M059J (cell line): ENCODE results near the gene ZNF229. TPM values are rescaled to one million over a fixed set of nuclear protein-coding genes. Genes with fewer than 3 reads are reported as not detected.
"Not testable (repeated sequence)": the region's sequence is repeated elsewhere in the genome, so short reads cannot be mapped to it uniquely, and the experiment has no call there.

Experiments used
- DNase-seq: peaks from one replicate; pipeline ENCODE4 v3.0.0-alpha.2; 2012; ENCODE audit warnings: low read depth
- total RNA-seq: library from RNA; depleted of rRNA; stranded (reverse); fragments of >200 nt; shearing (Covaris generic); gene quantifications from 2 replicates; pipeline ENCODE4 v1.2.3, GENCODE V29; 2014; rRNA removed

Gene ZNF229
- 7.7 and 13.2 TPM in 2 replicates for total RNA-seq

DNA sequence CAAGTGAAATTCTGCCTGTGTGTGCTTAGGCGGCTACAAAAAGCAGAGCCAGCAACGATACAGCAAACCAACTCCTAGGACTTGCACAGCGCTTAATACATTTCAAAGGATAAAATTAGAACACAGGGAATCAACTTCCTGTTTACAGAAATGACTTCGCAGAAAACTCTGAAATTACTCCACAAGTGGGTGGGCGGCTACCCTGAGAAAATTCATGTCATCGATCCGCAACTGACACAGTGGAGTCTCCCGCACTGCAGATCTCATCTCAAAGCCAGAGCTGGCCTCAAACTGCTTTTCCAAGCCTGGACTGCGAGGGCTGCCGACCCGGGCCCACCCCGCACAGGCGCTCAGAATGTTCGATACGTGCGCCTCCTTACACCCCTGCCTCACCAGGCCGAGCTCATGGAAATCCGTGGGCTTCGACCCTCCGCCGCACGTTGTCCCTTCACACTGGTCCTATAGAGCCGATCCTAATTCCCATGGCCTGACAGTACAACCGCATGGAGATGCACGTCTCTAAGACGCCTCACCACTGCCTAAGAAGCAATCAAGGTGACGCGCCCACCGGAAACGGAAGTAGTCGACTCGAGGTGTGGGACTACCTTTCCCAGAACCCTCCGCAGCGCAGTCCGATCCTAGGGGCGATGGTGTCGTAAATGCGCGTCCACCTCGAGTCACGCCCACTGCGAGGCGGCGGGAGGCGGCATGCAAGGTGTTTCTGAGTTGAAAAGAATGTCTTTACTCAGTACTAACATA lies at the start of gene ZNF229:
ZNF229 (minus strand) TSS at position 557 of the 759 bp plus-strand sequence. CDS start 5,625 bp downstream, outside the sequence.
- DNase-seq = peak; percentile 96

DNA sequence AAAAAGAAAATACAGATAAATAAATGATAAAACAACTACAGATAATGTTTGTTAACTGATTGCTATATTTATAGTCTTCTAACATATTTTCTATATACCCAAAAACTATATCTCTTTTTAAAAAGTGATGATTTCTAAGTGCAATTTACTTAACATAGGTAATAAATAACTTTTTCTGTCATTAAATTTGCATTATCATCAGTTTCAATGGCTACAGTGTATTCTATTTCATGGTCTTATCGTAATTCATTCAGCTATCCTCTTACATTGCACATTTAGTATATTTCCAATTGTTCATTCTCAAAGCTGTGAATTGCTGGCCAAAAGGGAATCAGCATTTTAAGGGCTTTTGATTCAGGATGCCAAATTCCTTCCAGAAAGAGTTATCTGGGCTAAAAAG lies 48.4 kb upstream of the ZNF229 start:
- no peak for DNase-seq

DNA sequence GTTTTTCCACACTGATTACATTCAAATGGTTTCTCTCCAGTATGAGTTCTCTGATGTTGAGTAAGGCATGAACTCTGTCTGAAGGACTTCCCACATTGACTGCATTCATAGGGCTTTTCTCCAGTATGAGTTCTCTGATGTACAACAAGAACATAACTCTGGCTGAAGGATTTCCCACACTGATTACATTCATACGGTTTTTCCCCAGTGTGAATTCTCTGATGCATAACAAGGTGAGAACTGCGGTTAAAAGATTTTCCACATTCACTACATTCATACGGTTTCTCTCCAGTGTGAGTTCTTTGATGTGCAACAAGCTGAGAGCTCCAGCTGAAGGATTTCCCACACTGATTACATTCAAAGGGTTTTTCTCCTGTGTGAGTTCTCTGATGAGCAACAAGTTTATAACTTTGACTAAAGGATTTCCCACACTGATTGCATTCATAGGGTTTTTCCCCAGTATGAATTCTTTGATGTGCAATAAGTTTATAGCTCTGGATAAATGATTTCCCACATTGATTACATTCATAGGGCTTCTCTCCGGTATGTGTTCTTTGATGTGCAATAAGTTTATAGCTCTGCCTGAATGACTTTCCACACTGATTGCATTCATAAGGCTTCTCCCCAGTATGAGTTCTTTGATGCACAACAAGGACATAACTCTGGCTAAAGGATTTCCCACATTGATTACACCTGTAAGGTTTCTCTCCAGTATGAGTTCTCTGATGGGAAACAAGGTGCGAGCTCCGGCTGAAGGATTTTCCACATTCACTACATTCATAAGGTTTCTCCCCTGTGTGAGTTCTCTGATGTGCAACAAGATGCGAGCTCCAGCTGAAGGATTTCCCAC lies 28.5 kb upstream of the ZNF229 start:
- DNase-seq = peak; percentile 35

DNA sequence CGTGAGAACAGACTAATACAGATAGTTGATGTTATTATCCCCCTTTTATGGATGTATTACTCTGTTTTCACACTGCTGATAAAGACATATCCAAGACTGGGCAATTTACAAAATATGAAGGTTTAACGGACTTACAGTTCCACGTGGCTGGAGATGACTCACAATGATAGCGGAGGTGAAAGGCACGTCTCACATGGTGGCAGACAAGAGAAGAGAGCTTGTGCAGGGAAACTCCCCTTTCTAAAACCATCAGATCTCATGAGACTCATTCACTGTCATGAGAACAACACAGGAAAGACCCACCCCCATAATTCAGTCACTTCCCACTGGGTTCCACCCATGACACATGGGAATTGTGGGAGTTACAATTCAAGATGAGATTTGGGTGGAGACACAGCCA lies 20.5 kb upstream of the ZNF229 start:
- not testable (repeated sequence) for DNase-seq

DNA sequence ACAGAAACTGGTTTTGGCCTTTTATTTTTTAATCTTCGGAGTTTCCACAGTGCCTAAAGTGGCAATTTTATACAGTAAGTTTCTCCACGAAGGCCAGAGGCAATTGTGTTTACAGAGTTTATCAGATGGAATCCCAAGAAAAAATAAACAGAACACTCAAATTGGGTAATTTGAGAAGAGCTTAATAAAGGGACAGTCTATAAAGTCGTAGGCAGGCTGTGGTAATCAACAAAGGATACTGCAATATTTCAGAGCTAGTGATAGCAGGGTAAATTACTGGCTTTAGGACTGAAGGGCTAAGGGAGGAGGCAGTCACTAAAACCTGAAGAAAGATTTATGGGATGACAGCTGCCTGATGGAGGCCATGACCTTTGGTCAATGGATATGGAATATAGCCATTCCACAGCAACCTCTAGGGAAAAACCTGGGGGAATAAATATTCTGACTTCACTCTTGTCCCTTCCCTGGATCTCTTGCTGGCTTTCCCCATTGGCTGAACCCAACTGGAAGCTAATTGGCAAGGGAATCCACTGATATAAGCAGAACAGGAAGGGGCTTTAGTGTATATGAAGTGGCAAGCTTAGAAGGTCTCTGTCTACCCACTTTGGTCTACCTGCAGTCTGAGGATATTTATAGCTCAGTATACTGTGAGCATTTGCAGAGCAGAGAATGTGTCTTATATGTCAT lies 14.5 kb upstream of the ZNF229 start:
- peak; percentile 13 for DNase-seq

DNA sequence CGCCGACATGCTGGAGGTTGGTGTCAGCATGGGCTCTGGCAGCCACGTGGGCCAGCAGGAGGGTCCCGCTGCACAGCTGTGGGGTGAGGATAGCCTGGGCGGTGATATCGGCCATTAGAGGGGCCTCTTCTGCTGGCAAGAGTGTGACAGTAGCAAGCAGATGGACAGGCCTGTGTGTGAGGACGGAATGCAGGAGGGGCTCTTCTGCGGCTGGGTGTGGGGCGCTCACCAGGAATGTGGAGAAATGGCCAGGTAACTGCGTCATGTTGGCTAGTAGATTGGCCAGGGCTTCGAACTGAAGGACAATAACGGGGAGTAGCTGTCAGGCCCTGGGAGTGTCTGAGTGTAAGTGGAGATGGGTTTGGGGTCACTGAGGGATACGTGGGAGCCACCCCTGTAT lies 7.7 kb upstream of the ZNF229 start:
- DNase-seq = not testable (repeated sequence)

DNA sequence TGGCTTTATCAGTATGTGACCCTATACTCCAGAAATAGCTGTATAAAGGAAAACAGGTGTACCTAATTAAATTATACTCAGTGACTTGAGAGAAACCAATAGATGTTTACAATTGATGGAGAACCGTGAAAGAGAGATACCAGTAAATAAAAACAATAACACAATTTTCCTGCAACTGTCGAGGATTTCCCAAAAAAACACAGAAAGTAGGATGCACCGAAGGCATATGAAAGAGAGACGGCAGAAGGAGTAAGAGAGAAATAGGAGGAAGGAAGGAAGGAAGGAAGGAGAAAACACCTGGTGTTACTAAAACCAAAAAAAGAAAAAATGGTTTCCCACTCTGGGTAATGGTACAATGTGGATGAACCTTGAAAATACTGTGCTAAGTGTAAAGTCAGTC lies 6.8 kb upstream of the ZNF229 start:
- no peak for DNase-seq

DNA sequence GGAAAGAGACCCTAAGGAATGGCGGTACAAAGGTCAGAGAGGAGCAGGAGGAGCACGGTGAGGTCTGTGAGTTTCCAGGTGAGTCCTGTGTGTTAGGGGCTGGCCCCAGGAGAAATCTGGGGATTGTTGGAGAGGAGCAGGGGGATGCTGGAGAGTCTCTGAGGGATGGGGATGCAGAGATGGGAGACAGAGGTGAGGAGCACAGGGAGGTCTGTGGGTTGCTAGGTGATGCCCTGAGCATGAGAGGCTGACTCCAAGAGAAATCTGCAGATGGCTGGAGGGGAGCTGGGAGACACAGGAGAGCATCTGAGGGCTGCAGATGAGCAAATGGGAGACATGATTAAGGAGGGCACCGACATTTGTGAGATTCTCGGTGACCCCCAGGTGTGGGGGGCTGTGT lies 4.1 kb upstream of the ZNF229 start:
- DNase-seq = no peak

DNA sequence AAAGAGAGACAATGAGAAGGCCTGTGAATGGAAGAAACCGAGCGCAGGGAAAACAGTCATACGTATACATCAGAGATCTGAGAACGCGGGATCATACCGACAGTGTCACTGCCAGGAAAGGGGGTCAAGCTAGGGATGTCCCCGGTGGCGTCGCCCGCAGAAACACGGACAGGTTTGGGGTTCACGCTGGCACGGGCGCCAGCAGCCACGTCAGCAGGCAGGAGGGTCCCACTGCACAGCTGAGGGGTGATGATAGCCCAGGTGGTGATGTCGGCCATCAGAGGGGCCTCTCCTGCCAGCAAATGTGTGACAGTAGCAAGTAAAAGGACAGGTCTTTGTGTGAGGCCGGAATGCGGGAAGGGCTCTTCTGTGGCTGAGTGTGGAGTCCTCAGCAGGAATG lies 3.4 kb upstream of the ZNF229 start:
- no peak for DNase-seq

DNA sequence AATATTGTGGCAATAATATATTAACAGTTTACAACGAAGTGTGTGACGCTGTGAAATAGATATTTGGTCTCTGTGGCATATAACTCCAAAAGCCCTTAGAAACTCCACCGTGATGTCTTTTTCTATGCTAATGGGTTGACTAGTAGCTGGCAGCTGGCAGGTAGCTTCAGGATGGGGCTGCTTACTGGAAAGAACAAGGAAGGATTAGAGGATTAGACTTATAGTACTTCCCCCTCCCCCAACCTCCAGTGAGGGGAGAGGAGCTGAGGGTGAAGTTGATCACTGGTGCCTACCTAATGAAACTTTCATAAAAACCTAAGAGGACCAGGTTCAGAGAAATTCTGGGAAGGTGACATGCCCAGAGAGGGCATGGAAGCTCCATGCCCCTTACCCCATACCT lies 9.8 kb downstream of the ZNF229 start:
- DNase-seq = no peak

DNA sequence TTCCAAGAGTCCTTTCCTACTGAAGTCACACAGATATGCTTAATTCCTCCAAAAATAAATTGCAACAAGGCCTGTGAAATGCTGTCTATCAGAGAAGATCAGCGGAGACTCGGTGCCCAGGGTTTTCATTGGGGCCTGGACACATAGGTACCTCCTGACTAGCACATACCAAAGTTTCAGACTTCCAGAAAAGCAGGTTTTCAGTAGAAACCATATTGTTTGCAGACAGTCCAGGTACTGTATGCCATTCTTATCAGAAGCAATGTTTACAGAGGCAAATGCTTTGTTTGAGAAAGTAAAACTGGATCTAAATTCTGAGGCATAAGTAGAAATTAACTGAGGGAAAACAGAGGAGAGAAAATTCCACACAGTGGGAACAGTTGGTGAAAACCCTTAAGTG lies 12.8 kb downstream of the ZNF229 start:
- no peak for DNase-seq

DNA sequence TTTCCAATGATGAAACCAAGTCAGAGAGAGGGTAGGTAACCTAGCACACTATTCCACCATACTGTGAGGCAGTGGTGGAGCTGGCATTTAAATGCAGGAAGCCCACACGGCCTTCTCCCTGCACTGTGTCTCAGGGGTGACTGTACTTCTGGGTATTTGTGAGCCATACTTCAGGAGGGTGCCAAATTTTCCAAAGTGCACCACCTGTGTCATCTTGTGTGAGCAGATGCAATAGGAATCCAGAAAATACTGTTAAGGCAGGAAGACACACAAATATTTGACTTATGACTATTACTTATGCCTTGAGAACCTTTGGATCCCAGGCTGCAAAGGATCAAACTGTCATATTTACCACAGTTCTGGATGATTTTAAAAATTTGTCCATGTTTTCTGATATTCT lies 17.3 kb downstream of the ZNF229 start:
- peak; percentile 23 for DNase-seq

DNA sequence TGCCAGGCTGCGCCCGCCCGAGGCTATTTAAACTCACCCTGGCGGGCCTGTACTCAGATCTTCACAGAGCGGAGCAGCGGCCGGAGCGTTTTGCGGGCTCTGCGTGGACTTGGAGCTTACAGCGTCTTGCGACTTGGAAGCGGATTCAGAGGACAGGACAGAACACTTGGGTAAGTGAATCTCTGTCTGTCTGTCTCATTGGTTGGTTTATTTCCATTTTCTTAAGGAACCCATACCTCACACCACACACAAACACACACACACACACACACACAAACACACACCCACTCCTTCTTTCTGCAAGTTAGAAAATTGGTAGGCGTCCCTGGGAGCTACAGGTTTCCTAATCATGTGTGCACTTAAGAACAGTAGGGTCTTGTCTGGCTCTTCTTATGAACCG lies 32.7 kb downstream of the ZNF229 start:
- not testable (repeated sequence) for DNase-seq

DNA sequence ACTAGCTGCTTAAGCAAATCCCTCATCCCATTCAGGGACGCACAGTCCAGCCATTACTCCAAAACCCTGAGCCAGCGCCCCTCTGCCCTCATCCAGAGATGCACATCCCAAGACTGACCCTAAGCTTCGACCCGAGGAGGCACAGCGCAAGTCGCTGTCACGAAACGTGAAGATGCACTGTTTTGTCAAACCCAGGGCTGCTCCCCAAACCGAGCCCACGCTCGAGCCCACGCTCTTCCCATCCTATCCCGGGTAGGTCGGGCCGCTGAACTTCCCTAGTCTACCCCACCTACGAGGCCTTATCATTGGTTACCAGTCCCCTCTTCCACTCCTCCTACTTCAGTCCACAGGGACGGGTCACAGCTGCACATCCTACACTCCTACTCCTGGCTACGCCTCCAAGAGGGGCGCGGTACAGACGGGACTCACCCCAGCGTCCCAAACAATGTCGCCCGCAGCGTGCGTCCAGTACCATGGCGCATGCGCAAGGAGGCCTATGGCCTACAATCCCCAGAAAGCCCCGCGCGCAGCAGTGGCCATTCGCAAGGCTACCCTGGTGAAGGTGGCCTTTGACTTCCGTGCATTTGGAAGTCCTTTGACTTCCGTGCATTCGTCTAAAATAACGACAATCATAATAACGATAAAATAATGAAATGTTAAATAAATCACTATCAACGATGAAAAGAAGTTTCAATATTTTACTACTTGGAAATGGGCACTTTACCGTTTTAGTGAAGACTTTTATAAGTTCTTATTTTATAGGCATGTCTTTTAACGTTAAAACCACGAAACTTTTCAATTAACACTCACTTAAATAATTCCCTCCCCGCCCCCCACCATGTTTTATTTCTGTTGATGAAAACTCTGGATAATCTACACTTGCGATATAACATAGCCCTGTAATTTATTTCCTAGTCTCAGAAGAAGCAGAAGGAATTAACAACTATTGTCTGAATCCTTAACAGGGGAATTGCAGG lies 46.8 kb downstream of the ZNF229 start, which contains the start of gene ZNF285:
ZNF285 (minus strand) TSS at position 470 of the 977 bp plus-strand sequence. CDS start 4,395 bp downstream, outside the sequence.
- peak; percentile 99 for DNase-seq

DNA sequence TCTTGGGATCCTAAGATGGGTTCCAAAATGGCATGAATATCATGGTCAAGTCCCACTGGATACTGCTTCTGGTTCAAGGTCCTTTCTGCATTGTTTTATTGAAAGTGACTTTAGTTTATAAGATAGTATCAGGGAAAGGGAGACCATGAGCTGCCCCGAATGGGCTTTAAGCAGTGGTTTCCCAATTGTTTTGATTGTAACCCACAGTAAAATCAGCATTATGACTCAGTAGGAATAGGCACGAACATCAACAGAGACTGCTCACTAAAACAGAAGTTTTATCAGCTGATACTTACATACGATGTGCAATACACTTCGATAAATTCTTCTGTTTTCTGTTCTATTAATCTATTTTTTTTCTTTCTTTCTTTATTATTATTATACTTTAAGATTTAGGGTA lies 59.0 kb downstream of the ZNF229 start:
- DNase-seq = peak; percentile 66

Other genes with a start within 250 kb of the ZNF229 start
- gene ZNF227, start 235.9 kb downstream of the ZNF229 start, total RNA-seq = 17.9 and 20.6 TPM in 2 replicates
- 0.10 TPM in 1 of 2 replicates, not detected in the other for gene ZNF233, start 188.6 kb downstream of the ZNF229 start, total RNA-seq
- 0.69 and 0.81 TPM in 2 replicates for gene ZNF235, start 143.4 kb downstream of the ZNF229 start, total RNA-seq
- 3.2 and 7.0 TPM in 2 replicates for gene ZNF112, start 91.8 kb downstream of the ZNF229 start, total RNA-seq
- gene ZNF285, start 46.9 kb downstream of the ZNF229 start, total RNA-seq = 1.6 and 2.3 TPM in 2 replicates
- 10.4 and 17.2 TPM in 2 replicates for gene ZNF180, start 52.0 kb upstream of the ZNF229 start, total RNA-seq
- not detected in 2 replicates for gene CEACAM20, start 81.2 kb upstream of the ZNF229 start, total RNA-seq
- 0.22 and 0.81 TPM in 2 replicates for gene IGSF23, start 165.1 kb upstream of the ZNF229 start, total RNA-seq
- gene PVR, start 195.4 kb upstream of the ZNF229 start, total RNA-seq = 95.2 and 146 TPM in 2 replicates
- 1.2 and 1.8 TPM in 2 replicates for gene CEACAM19, start 223.0 kb upstream of the ZNF229 start, total RNA-seq